ENCODE measurements around the gene FGGY. TPM values are rescaled to one million over a fixed set of nuclear protein-coding genes. Genes with fewer than 3 reads are reported as not detected.

FGGY gene
- total RNA-seq, 1 experiment from 2014 or later: 17.8 TPM

- H3F3A ChIP-seq (ENCODE audit: insufficient read depth, low read depth): no peaks in the 10 kb centered on the region
- CTCF ChIA-PET: interaction anchor here (0.7 kb wide), 1 partner anchor 178 kb away, joined by 4 read pairs; no protein-coding TSS in a partner anchor
- no TSS peak for BruUV-seq (replicated peaks)
These were observed 48.3 kb downstream of the FGGY start for GRCh38 chr1:59345221-59345620.

DNA sequence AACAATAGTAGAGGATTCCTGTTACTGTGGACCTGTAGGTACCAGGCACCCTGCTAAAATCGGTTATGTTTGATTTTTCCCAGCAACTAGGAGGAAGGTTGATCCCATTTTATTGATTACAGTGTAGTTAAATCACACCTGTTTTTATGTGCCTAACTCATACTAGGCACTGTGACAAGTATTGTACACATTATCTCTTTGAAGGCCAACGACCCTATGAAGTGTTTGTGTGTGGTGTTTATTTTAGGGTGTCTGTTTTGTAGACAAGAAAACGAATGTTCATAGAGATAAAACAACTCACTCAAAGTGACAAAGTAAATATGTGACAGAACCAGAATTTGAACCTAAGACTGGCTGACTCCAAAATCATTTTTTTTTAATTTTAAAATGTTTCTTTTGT lies 49.5 kb downstream of the FGGY start:
- Histone ChIP-seq H3K36me3 (ENCODE audit: low read depth) (no peaks in the 10 kb centered on the region), H2AFZ (no peak overlapping the region), H3K27me3 (ENCODE audit: insufficient read depth, low read depth) (no peaks in the 10 kb centered on the region), H3K9me3 (ENCODE audit: insufficient read depth, low read depth) (no peaks in the 10 kb centered on the region), H3K27ac (no peak overlapping the region), H3K4me1 (replicated peaks; ENCODE audit: insufficient read depth) (no peaks in the 10 kb centered on the region), H3F3A (ENCODE audit: insufficient read depth, low read depth) (no peaks in the 10 kb centered on the region), H3K4me3 (no peak overlapping the region), H3K4me2 (no peak overlapping the region), H3K79me2 (ENCODE audit: low read depth) (no peaks in the 10 kb centered on the region), H4K20me1 (ENCODE audit: insufficient read depth) (no peaks in the 10 kb centered on the region), H3K9me2 (ENCODE audit: insufficient read depth) (no peaks in the 10 kb centered on the region)
- CTCF ChIA-PET: no interaction called here
- POLR2A ChIA-PET (ENCODE audit: unreplicated experiment): no interaction called here
- no peak for DNase-seq
- intact Hi-C loops (cut with micrococcal nuclease; ENCODE audit: unreplicated experiment): no loop called here
- TF ChIP-seq EZH2 (IDR thresholded peaks at IDR 0.05; ENCODE audit: low read depth): no peak
- TF ChIP-seq, protein P1, sequence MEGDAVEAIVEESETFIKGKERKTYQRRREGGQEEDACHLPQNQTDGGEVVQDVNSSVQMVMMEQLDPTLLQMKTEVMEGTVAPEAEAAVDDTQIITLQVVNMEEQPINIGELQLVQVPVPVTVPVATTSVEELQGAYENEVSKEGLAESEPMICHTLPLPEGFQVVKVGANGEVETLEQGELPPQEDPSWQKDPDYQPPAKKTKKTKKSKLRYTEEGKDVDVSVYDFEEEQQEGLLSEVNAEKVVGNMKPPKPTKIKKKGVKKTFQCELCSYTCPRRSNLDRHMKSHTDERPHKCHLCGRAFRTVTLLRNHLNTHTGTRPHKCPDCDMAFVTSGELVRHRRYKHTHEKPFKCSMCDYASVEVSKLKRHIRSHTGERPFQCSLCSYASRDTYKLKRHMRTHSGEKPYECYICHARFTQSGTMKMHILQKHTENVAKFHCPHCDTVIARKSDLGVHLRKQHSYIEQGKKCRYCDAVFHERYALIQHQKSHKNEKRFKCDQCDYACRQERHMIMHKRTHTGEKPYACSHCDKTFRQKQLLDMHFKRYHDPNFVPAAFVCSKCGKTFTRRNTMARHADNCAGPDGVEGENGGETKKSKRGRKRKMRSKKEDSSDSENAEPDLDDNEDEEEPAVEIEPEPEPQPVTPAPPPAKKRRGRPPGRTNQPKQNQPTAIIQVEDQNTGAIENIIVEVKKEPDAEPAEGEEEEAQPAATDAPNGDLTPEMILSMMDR (conservative IDR thresholded peaks at IDR 0.05): no peak
- no TSS peak for BruUV-seq (replicated peaks)

More at GRCh38 chr1:59345221-59345620, 48.3 kb downstream of the FGGY start:
- TF ChIP-seq, protein P1 (conservative IDR thresholded peaks at IDR 0.05): no peak
- TF ChIP-seq EZH2 (IDR thresholded peaks at IDR 0.05; ENCODE audit: low read depth): no peak
- Histone ChIP-seq H4K20me1 (ENCODE audit: insufficient read depth) (no peaks in the 10 kb centered on the region), H3K36me3 (ENCODE audit: low read depth) (no peaks in the 10 kb centered on the region), H2AFZ (no peak overlapping the region), H3K27ac (no peak overlapping the region), H3K9me3 (ENCODE audit: insufficient read depth, low read depth) (no peaks in the 10 kb centered on the region), H3K79me2 (ENCODE audit: low read depth) (no peaks in the 10 kb centered on the region), H3K4me3 (no peak overlapping the region), H3K4me1 (replicated peaks; ENCODE audit: insufficient read depth) (no peaks in the 10 kb centered on the region), H3K9me2 (ENCODE audit: insufficient read depth) (no peaks in the 10 kb centered on the region), H3K27me3 (ENCODE audit: insufficient read depth, low read depth) (no peaks in the 10 kb centered on the region), H3K4me2 (no peak overlapping the region)
- no peak for DNase-seq
- intact Hi-C loops (cut with micrococcal nuclease; ENCODE audit: unreplicated experiment): no loop called here
- POLR2A ChIA-PET (ENCODE audit: unreplicated experiment): no interaction called here

GRCh38 chr1:59349101-59349500 lies 52.2 kb downstream of the FGGY start:
- DNase-seq: no peak
- Histone ChIP-seq H3K4me1 (replicated peaks; ENCODE audit: insufficient read depth) (no peaks in the 10 kb centered on the region), H4K20me1 (ENCODE audit: insufficient read depth) (no peaks in the 10 kb centered on the region), H3K27me3 (ENCODE audit: insufficient read depth, low read depth) (no peaks in the 10 kb centered on the region), H3K27ac (no peak overlapping the region), H3K9me2 (ENCODE audit: insufficient read depth) (no peaks in the 10 kb centered on the region), H3F3A (ENCODE audit: insufficient read depth, low read depth) (no peaks in the 10 kb centered on the region), H3K36me3 (ENCODE audit: low read depth) (no peaks in the 10 kb centered on the region), H3K4me2 (no peak overlapping the region), H3K4me3 (no peak overlapping the region), H3K79me2 (ENCODE audit: low read depth) (no peaks in the 10 kb centered on the region), H3K9me3 (ENCODE audit: insufficient read depth, low read depth) (no peaks in the 10 kb centered on the region), H2AFZ (no peak overlapping the region)
- ChIA-PET POLR2A (ENCODE audit: unreplicated experiment) (no interaction called here), CTCF (no interaction called here)
- no TSS peak for BruUV-seq (replicated peaks)
- intact Hi-C loops (cut with micrococcal nuclease; ENCODE audit: unreplicated experiment): no loop called here
- TF ChIP-seq, protein P1 (conservative IDR thresholded peaks at IDR 0.05): no peak
- TF ChIP-seq EZH2 (IDR thresholded peaks at IDR 0.05; ENCODE audit: low read depth): no peak
